Fibroblast of lung (primary cell): Measurements from ENCODE around the gene CHST11. TPM values are rescaled to one million over a fixed set of nuclear protein-coding genes. Genes with fewer than 3 reads are reported as not detected.

Source experiments
- DNase-seq, 2 donors: peaks; one replicate each; pipeline versions ENCODE4 v3.0.0 to v3.0.0-alpha.2; 2010; ENCODE audit warnings: low read depth in 2 of 2
- H2AFZ ChIP-seq: 2 replicates; pipeline ENCODE4 v1.5.1; 2012; ENCODE audit warnings: low read length, control low read depth, inconsistent platforms
- H3K27ac ChIP-seq: 2 replicates; pipeline ENCODE4 v1.5.1; 2011; ENCODE audit warnings: low read length, control low read depth; ENCODE audit not compliant: insufficient read depth
- H3K27me3 ChIP-seq: 2 replicates; pipeline ENCODE4 v1.5.1; 2011; ENCODE audit warnings: mild to moderate bottlenecking, low read length; ENCODE audit not compliant: control insufficient read depth, insufficient read depth
- H3K36me3 ChIP-seq: 2 replicates; pipeline ENCODE4 v1.5.1; 2011; ENCODE audit warnings: low read length; ENCODE audit not compliant: control insufficient read depth, insufficient read depth
- H3K4me1 ChIP-seq: 2 replicates; pipeline ENCODE4 v1.5.1; 2011; ENCODE audit warnings: low read length; ENCODE audit not compliant: control insufficient read depth, insufficient read depth; ENCODE audit errors: extremely low read depth
- H3K4me2 ChIP-seq: 2 replicates; pipeline ENCODE4 v1.5.1; 2011; ENCODE audit warnings: low read length, control low read depth; ENCODE audit not compliant: insufficient read depth; ENCODE audit errors: extremely low read depth
- H3K4me3 ChIP-seq, 4 experiments: fragments of 200-600 bp in 1 of 4; sonication (generic) in 1 of 4; replicated peaks in 1 of 4; 2 replicates each; pipeline ENCODE4 v1.5.1; 2011 to 2016; ENCODE audit warnings: low read length in 4 of 4, low read depth in 3 of 4, mild to moderate bottlenecking in 3 of 4, control low read depth in 2 of 4, inconsistent platforms in 1 of 4, mixed read lengths in 1 of 4; ENCODE audit not compliant: insufficient read depth in 1 of 4; ENCODE audit errors: control extremely low read depth in 1 of 4
- H3K79me2 ChIP-seq: 2 replicates; pipeline ENCODE4 v1.5.1; 2012; ENCODE audit warnings: mild to moderate bottlenecking, low read length, inconsistent platforms; ENCODE audit not compliant: control insufficient read depth, insufficient read depth
- H3K9ac ChIP-seq: 2 replicates; pipeline ENCODE4 v1.5.1; 2011; ENCODE audit warnings: mild to moderate bottlenecking, low read length, control low read depth; ENCODE audit not compliant: insufficient read depth
- H3K9me3 ChIP-seq: 2 replicates; pipeline ENCODE4 v1.5.1; 2012; ENCODE audit warnings: low read depth, low read length; ENCODE audit not compliant: control insufficient read depth, insufficient read depth
- H4K20me1 ChIP-seq: 2 replicates; pipeline ENCODE4 v1.5.1; 2011; ENCODE audit warnings: low read length; ENCODE audit not compliant: control insufficient read depth, insufficient read depth; ENCODE audit errors: extremely low read depth
- CTCF ChIP-seq, 2 donors: IDR thresholded peaks in 1 of 2; conservative IDR thresholded peaks in 1 of 2; 1 replicate in 1 of 2; 2 replicates in 1 of 2; pipeline ENCODE4 v1.5.1; 2011 to 2012; ENCODE audit warnings: low read length in 2 of 2, control low read depth in 1 of 2, inconsistent platforms in 1 of 2, low read depth in 1 of 2, mild to moderate bottlenecking in 1 of 2
- EZH2 ChIP-seq: IDR thresholded peaks from 2 replicates; pipeline ENCODE4 v1.5.1; 2012; ENCODE audit warnings: low read length, control low read depth, mild to moderate bottlenecking; ENCODE audit errors: missing control alignments
- polyA plus RNA-seq, 2 donors: library from polyadenylated mRNA; depleted of rRNA in 1 of 2; stranded (reverse) in 1 of 2; unstranded in 1 of 2; fragments of >200 nt; gene quantifications; 2 replicates each; pipeline ENCODE4 v1.2.1, GENCODE V29; 2011 to 2012; ENCODE audit warnings: missing spikeins in 1 of 2
- total RNA-seq: library from RNA; depleted of rRNA; stranded (reverse); fragments of >200 nt; gene quantifications from 2 replicates; pipeline ENCODE4 v1.2.1, GENCODE V29; 2014

The CHST11 gene
- total and polyA plus RNA-seq, 2 donors (not counting 1 experiment from before 2014, with no cell fraction given) = 3.5 to 9.1 TPM

DNA sequence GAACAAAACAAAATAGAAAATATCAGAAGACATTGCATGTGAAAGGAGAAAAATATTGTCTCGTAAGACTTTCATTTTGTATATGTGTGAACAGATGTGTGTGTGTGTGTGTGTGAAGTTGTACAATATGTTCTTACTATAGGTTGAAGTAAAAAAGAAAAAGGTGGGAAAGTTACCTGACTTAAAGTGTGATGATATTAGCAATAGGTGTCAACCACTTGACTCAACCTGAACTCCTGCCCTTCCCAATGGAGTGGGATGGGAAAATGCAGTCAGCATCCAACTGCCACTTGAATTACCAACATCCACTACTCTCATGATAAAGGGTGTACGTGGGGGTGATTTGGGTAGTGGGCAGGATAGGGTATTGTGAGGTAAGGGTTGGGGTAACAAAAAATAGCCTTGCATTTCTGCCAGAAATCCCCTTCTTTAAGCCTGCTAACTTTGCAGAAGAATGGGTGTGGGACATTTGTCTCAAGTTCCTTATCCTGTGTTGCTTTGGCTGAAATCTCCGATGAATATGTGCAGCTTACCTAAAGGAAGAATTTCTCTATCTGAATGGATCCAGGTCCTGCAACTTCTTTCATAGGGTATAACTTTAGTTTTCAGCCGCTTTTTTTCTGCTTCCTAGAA lies 181.6 kb downstream of the CHST11 start:
- no peak overlapping the region for H3K9ac ChIP-seq
- H2AFZ ChIP-seq = no peak overlapping the region
- H3K4me3 ChIP-seq = no peak overlapping the region
- H3K36me3 ChIP-seq = no peaks in the 10 kb centered on the region
- DNase-seq = no peak
- TF ChIP-seq CTCF (conservative IDR thresholded peaks at IDR 0.05 in 1 of 2, IDR thresholded peaks at IDR 0.05 in 1 of 2; ENCODE audit: low read depth in 1 of 2, low read length in 2 of 2) (no peak), EZH2 (no peak)
- H4K20me1 ChIP-seq = no peaks in the 10 kb centered on the region
- no peaks in the 10 kb centered on the region for H3K27me3 ChIP-seq
- no peaks in the 10 kb centered on the region for H3K79me2 ChIP-seq
- H3K9me3 ChIP-seq = no peaks in the 10 kb centered on the region
- H3K27ac ChIP-seq = no peak overlapping the region
- H3K4me2 ChIP-seq = no peak overlapping the region
- H3K4me1 ChIP-seq = no peaks in the 10 kb centered on the region

DNA sequence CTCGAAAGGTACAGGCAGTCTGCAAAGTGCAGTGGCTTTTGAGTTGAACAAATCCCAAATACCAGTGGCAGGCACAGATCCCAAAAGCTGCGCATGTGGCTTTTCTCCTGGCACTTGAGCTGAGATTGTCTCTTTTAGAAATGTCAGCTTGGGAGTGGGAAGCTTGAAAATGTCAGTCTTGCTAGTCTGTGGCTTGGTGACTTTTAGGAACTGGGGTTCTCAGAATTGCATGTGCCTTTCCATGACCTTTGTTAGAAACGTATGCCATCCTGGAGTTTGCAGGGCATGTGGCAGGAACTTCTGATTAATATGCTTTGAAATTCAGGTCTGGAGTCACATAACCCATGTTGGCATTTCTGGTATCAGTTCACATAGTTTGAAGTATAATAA lies 182.1 kb downstream of the CHST11 start:
- H2AFZ ChIP-seq = no peak overlapping the region
- no peaks in the 10 kb centered on the region for H3K9me3 ChIP-seq
- no peaks in the 10 kb centered on the region for H4K20me1 ChIP-seq
- no peak overlapping the region for H3K4me3 ChIP-seq
- no peak overlapping the region for H3K9ac ChIP-seq
- no peak overlapping the region for H3K4me2 ChIP-seq
- H3K27me3 ChIP-seq = no peaks in the 10 kb centered on the region
- DNase-seq = no peak
- H3K79me2 ChIP-seq = no peaks in the 10 kb centered on the region
- no peaks in the 10 kb centered on the region for H3K36me3 ChIP-seq
- H3K4me1 ChIP-seq = no peaks in the 10 kb centered on the region
- no peak overlapping the region for H3K27ac ChIP-seq
- no peak for TF ChIP-seq CTCF (conservative IDR thresholded peaks at IDR 0.05 in 1 of 2, IDR thresholded peaks at IDR 0.05 in 1 of 2; ENCODE audit: low read depth in 1 of 2, low read length in 2 of 2)
- TF ChIP-seq EZH2 = no peak

DNA sequence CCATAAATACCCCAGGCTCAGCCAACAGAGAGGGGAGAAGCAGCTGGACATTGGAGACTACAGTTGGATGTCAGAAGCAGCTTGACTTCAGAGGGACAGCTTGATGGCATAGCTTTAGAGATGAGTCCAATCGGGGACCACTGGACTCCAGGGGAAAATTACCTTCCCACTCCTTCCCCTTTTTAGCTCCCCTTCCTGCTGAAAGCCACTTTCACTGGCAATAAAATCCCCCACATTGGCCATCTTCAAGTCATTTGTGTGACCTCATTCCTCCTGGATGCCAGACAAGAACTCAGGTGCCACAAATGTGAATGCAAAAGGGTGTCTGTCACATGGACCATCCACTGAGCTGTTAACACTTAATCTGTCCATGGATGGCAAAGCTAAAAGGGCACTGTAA lies 184.2 kb downstream of the CHST11 start:
- Histone ChIP-seq H3K9me3 (no peaks in the 10 kb centered on the region), H3K79me2 (no peaks in the 10 kb centered on the region), H3K9ac (no peak overlapping the region), H3K27me3 (no peaks in the 10 kb centered on the region), H4K20me1 (no peaks in the 10 kb centered on the region), H3K4me1 (no peaks in the 10 kb centered on the region), H3K27ac (no peak overlapping the region), H3K4me3 (no peak overlapping the region), H3K4me2 (no peak overlapping the region), H3K36me3 (no peaks in the 10 kb centered on the region), H2AFZ (no peak overlapping the region)
- DNase-seq = no peak
- TF ChIP-seq EZH2 (no peak), CTCF (conservative IDR thresholded peaks at IDR 0.05 in 1 of 2, IDR thresholded peaks at IDR 0.05 in 1 of 2; ENCODE audit: low read depth in 1 of 2, low read length in 2 of 2) (no peak)
